22Rv1 (cell line): ENCODE results near the gene ZDHHC11.
"Not testable (repeated sequence)": the region's sequence is repeated elsewhere in the genome, so short reads cannot be mapped to it uniquely, and the experiment has no call there.

ENCODE experiments used
- CTCF ChIP-seq: fragments of 450-650 bp; IDR thresholded peaks from 2 replicates; pipeline ENCODE4 v1.5.1; 2017; ENCODE audit warnings: mild to moderate bottlenecking
- ZFX ChIP-seq: fragments of 450-650 bp; IDR thresholded peaks from 2 replicates; pipeline ENCODE4 v1.6.1; 2017; ENCODE audit warnings: antibody characterized with exemption, borderline replicate concordance

- TF ChIP-seq CTCF, ZFX: not testable (repeated sequence)
These were observed 103.4 kb downstream of the ZDHHC11 start for GRCh38 chr5:747303-747844.
